ENCODE measurements around the gene MMP25.

MMP25 gene

GRCh38 chr16:3019594-3020246 is 26.6 kb upstream of the MMP25 start:
- H3K36me3 ChIP-seq, result peaks cover 8% of the 10 kb centered on the region
- no peak for DNase-seq
- peak overlapping the region; percentile 57 for H3K4me3 ChIP-seq (ENCODE audit: low read depth, low read length)
- H3K27ac ChIP-seq, result peak overlapping the region; percentile 65
- no peak for TF ChIP-seq CTCF (IDR thresholded peaks at IDR 0.05; ENCODE audit: low read depth, low read length)
- H3K9me3 ChIP-seq (ENCODE audit: severe bottlenecking), result no peaks in the 10 kb centered on the region
- H3K27me3 ChIP-seq (ENCODE audit: insufficient read depth, low read depth, severe bottlenecking), result no peaks in the 10 kb centered on the region

GRCh38 chr16:3020247-3020603 is 26.1 kb upstream of the MMP25 start, which contains the start of gene TNFRSF12A:
Gene TNFRSF12A, plus strand, starts transcription at chr16:3020368. Its CDS starts 30 bp downstream, at chr16:3020398.
- peak; percentile 80 for DNase-seq

GRCh38 chr16:3020604-3021448 is 25.5 kb upstream of the MMP25 start:
- DNase-seq, result no peak
- Histone ChIP-seq H3K27me3 (ENCODE audit: insufficient read depth, low read depth, severe bottlenecking) (no peaks in the 10 kb centered on the region), H3K9me3 (ENCODE audit: severe bottlenecking) (no peaks in the 10 kb centered on the region), H3K27ac (peak overlapping the region; percentile 51), H3K4me3 (ENCODE audit: low read depth, low read length) (peak overlapping the region; percentile 57), H3K36me3 (peaks cover 17% of the 10 kb centered on the region)
- no peak for TF ChIP-seq CTCF (IDR thresholded peaks at IDR 0.05; ENCODE audit: low read depth, low read length)

More at GRCh38 chr16:3020247-3020603, 26.1 kb upstream of the MMP25 start, which contains the start of gene TNFRSF12A:
- H3K27me3 ChIP-seq (ENCODE audit: insufficient read depth, low read depth, severe bottlenecking), result no peaks in the 10 kb centered on the region
- H3K36me3 ChIP-seq, result peaks cover 11% of the 10 kb centered on the region
- peak within 1 kb of the TSS; percentile 57 for H3K4me3 ChIP-seq (ENCODE audit: low read depth, low read length)
- TF ChIP-seq CTCF (IDR thresholded peaks at IDR 0.05; ENCODE audit: low read depth, low read length), result no peak
- peak within 1 kb of the TSS; percentile 65 for H3K27ac ChIP-seq
- no peaks in the 10 kb centered on the region for H3K9me3 ChIP-seq (ENCODE audit: severe bottlenecking)

GRCh38 chr16:3021449-3022207 is 24.7 kb upstream of the MMP25 start:
- H3K36me3 ChIP-seq, result peaks cover 25% of the 10 kb centered on the region
- no peaks in the 10 kb centered on the region for H3K27me3 ChIP-seq (ENCODE audit: insufficient read depth, low read depth, severe bottlenecking)
- peak; percentile 87 for DNase-seq
- peak; percentile 74 for TF ChIP-seq CTCF (IDR thresholded peaks at IDR 0.05; ENCODE audit: low read depth, low read length)
- peak overlapping the region; percentile 32 for H3K27ac ChIP-seq
- no peaks in the 10 kb centered on the region for H3K9me3 ChIP-seq (ENCODE audit: severe bottlenecking)
- peak overlapping the region; percentile 57 for H3K4me3 ChIP-seq (ENCODE audit: low read depth, low read length)

- Histone ChIP-seq H3K9me3 (ENCODE audit: severe bottlenecking) (no peaks in the 10 kb centered on the region), H3K27me3 (ENCODE audit: insufficient read depth, low read depth, severe bottlenecking) (no peaks in the 10 kb centered on the region), H3K36me3 (peaks cover 31% of the 10 kb centered on the region), H3K4me3 (ENCODE audit: low read depth, low read length) (no peak overlapping the region), H3K27ac (no peak overlapping the region; the same call in 1 of the 2 replicates)
- DNase-seq, result peak; percentile 46
- TF ChIP-seq CTCF (IDR thresholded peaks at IDR 0.05; ENCODE audit: low read depth, low read length), result no peak
Observed at GRCh38 chr16:3022208-3022683, 24.1 kb upstream of the MMP25 start.
